HG02981 (cell line): ENCODE data around the gene MYBBP1A.

Experiments used
- ATAC-seq: cut with Tn5 transposase; IDR thresholded peaks from one replicate; pipeline ENCODE4 v1.9.1; 2021; ENCODE audit warnings: mild to moderate bottlenecking, moderate library complexity; ENCODE audit not compliant: unreplicated experiment

The MYBBP1A gene

GRCh38 chr17:4505187-4505586 is 50.0 kb downstream of the MYBBP1A start:
- ATAC-seq: no peak

GRCh38 chr17:4504188-4504587 is 51.0 kb downstream of the MYBBP1A start:
- no peak for ATAC-seq

GRCh38 chr17:4503283-4504025 is 51.7 kb downstream of the MYBBP1A start:
- no peak for ATAC-seq

GRCh38 chr17:4502466-4503154 is 52.6 kb downstream of the MYBBP1A start:
- no peak for ATAC-seq

- ATAC-seq: no peak
Observed at GRCh38 chr17:4501295-4501949, 53.8 kb downstream of the MYBBP1A start.

- no peak for ATAC-seq
Observed at GRCh38 chr17:4500191-4500571, 55.0 kb downstream of the MYBBP1A start.

- no peak for ATAC-seq
Observed at GRCh38 chr17:4499431-4500190, 55.6 kb downstream of the MYBBP1A start.

- peak; percentile 55 for ATAC-seq
Observed at GRCh38 chr17:4498461-4499397, 56.5 kb downstream of the MYBBP1A start, which contains the start of gene SPNS2. Gene SPNS2, plus strand, starts transcription at chr17:4498881. Its CDS starts 167 bp downstream, at chr17:4499048.

GRCh38 chr17:4497101-4497824 is 57.9 kb downstream of the MYBBP1A start:
- no peak for ATAC-seq

- ATAC-seq: no peak
Observed at GRCh38 chr17:4492721-4493561, 62.2 kb downstream of the MYBBP1A start.

- ATAC-seq: no peak
Observed at GRCh38 chr17:4490637-4491061, 64.5 kb downstream of the MYBBP1A start.

GRCh38 chr17:4490109-4490591 is 65.0 kb downstream of the MYBBP1A start:
- no peak for ATAC-seq

GRCh38 chr17:4488989-4489595 is 66.1 kb downstream of the MYBBP1A start:
- no peak for ATAC-seq
